HL-60 (cell line): ENCODE data around the gene GJA3.

Experiments used
- CTCF ChIP-seq: IDR thresholded peaks from one replicate; pipeline ENCODE4 v1.5.1; 2011; ENCODE audit warnings: low read length, control low read depth, inconsistent platforms; ENCODE audit not compliant: insufficient read depth
- REST ChIP-seq: IDR thresholded peaks from 2 replicates; pipeline ENCODE4 v1.6.1; 2012; ENCODE audit warnings: low read depth; ENCODE audit not compliant: insufficient replicate concordance
- SPI1 ChIP-seq: IDR thresholded peaks from 2 replicates; pipeline ENCODE4 v1.6.1; 2012; ENCODE audit warnings: low read depth, mild to moderate bottlenecking, borderline replicate concordance

GRCh38 chr13:20129076-20129475 lies 31.8 kb downstream of the GJA3 start:
- TF ChIP-seq SPI1 (no peak), REST (no peak), CTCF (no peak)
